GM18519 (cell line): Measurements from ENCODE around the gene GPC3.
"Not testable (repeated sequence)": the region's sequence is repeated elsewhere in the genome, so short reads cannot be mapped to it uniquely, and the experiment has no call there.

Experiments
- ATAC-seq: cut with Tn5 transposase; IDR thresholded peaks from one replicate; pipeline ENCODE4 v1.9.1; 2021; ENCODE audit warnings: mild to moderate bottlenecking, moderate library complexity; ENCODE audit not compliant: unreplicated experiment, low FRiP score

Gene GPC3

GRCh38 chrX:133542476-133542875, 442.9 kb downstream of the GPC3 start:
- no peak for ATAC-seq

GRCh38 chrX:133541021-133541420, 444.4 kb downstream of the GPC3 start:
- no peak for ATAC-seq

GRCh38 chrX:133538148-133538547, 447.2 kb downstream of the GPC3 start:
- ATAC-seq, result no peak

GRCh38 chrX:133537142-133537541, 448.3 kb downstream of the GPC3 start:
- no peak for ATAC-seq

GRCh38 chrX:133535066-133535465, 450.3 kb downstream of the GPC3 start:
- ATAC-seq, result no peak

GRCh38 chrX:133534172-133534571, 451.2 kb downstream of the GPC3 start:
- ATAC-seq, result no peak

- no peak for ATAC-seq
These were observed 452.1 kb downstream of the GPC3 start for GRCh38 chrX:133533249-133533648.

GRCh38 chrX:133530960-133531359, 454.4 kb downstream of the GPC3 start:
- no peak for ATAC-seq

- no peak for ATAC-seq
These were observed 455.8 kb downstream of the GPC3 start for GRCh38 chrX:133529578-133529977.

GRCh38 chrX:133527825-133528224, 457.6 kb downstream of the GPC3 start:
- no peak for ATAC-seq

- no peak for ATAC-seq
These were observed 458.0 kb downstream of the GPC3 start for GRCh38 chrX:133527415-133527814.

GRCh38 chrX:133526773-133527172, 458.6 kb downstream of the GPC3 start:
- ATAC-seq, result not testable (repeated sequence)

GRCh38 chrX:133523526-133523925, 461.9 kb downstream of the GPC3 start:
- ATAC-seq, result no peak

- no peak for ATAC-seq
These were observed 462.3 kb downstream of the GPC3 start for GRCh38 chrX:133523081-133523487.

GRCh38 chrX:133516686-133517085, 468.7 kb downstream of the GPC3 start:
- ATAC-seq, result no peak

GRCh38 chrX:133514486-133514885, 470.9 kb downstream of the GPC3 start:
- no peak for ATAC-seq

- no peak for ATAC-seq
These were observed 472.3 kb downstream of the GPC3 start for GRCh38 chrX:133513123-133513522.

GRCh38 chrX:133511041-133511440, 474.4 kb downstream of the GPC3 start:
- no peak for ATAC-seq

GRCh38 chrX:133497356-133497755, 488.0 kb downstream of the GPC3 start:
- no peak for ATAC-seq

- no peak for ATAC-seq
These were observed 489.7 kb downstream of the GPC3 start for GRCh38 chrX:133495464-133496391.

- ATAC-seq, result no peak
These were observed 492.0 kb downstream of the GPC3 start for GRCh38 chrX:133493366-133493765.

- ATAC-seq, result no peak
These were observed 494.4 kb downstream of the GPC3 start for GRCh38 chrX:133490955-133491354.
